HFFc6 (cell line): Measurements from ENCODE around the gene AP3B2. TPM values are rescaled to one million over a fixed set of nuclear protein-coding genes. Genes with fewer than 3 reads are reported as not detected.

Experiments used
- DNase-seq: peaks from one replicate; pipeline ENCODE4 v3.0.0-alpha.2; 2018
- H3K27ac Mint-ChIP-seq: 2 replicates; pipeline ENCODE4 v1.8.0; 2020; ENCODE audit warnings: mild to moderate bottlenecking, mixed read lengths
- H3K27me3 Mint-ChIP-seq: 2 replicates; pipeline ENCODE4 v1.8.0; 2021; ENCODE audit warnings: mild to moderate bottlenecking, moderate library complexity, mixed read lengths; ENCODE audit not compliant: insufficient read depth
- H3K36me3 Mint-ChIP-seq: 2 replicates; pipeline ENCODE4 v1.8.0; 2021; ENCODE audit warnings: low read depth, mixed read lengths
- H3K4me1 Mint-ChIP-seq: 2 replicates; pipeline ENCODE4 v1.8.0; 2020; ENCODE audit warnings: low read depth, mixed read lengths
- H3K4me3 Mint-ChIP-seq: 2 replicates; pipeline ENCODE4 v1.8.0; 2020; ENCODE audit warnings: mild to moderate bottlenecking, moderate library complexity, mixed read lengths
- H3K9me3 Mint-ChIP-seq: 2 replicates; pipeline ENCODE4 v1.8.0; 2020; ENCODE audit warnings: mild to moderate bottlenecking, mixed read lengths
- total RNA-seq, 6 experiments: library from RNA; stranded (reverse); fragmentation: NEBNext Ultra II Directional; extraction: Animal tissue kit (Norgen Biotek cat#: 25700); gene quantifications; 2 replicates in 1 of 6; 3 replicates in 5 of 6; pipeline ENCODE4 v1.2.3, GENCODE V29; 2021
- TF ChIP-seq, protein P1 (sequence below): fragments of 200-600 bp; sonication (generic); IDR thresholded peaks from 2 replicates; pipeline ENCODE4 v1.5.0; 2021; ENCODE audit warnings: antibody characterized with exemption, mild to moderate bottlenecking

AP3B2 gene
- total RNA-seq, 6 experiments from 2014 or later = not detected

DNA sequence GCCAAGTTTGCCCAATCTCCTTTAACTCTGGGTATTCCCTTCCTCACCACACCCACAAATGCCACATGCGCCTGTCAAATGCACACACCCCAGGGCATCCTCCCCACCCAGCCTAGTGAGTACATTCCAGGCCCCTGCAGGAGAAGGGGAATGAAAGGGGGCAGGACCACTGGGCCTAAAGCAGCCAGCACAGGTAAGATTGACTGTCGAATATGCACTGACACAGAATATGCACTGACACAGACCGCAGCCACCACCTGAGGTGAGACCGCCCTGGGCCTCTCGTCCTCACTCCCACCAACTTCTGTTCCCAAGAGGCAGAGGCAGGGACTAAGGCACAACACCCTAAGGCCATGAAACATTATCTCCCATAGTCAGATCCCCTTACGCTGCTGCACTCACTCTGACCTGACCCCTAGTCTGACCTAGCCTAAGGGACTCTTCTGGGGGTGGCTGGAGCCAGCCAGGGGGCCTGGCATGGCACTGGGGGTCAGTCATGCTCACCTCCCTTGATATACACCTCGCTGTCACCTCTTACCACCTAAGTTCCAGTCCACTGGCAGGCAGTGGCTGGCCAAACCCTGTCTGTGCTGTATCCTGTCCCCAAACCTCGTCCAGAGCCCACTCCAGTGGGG, 10.8 kb downstream of the AP3B2 start:
- Mint-ChIP-seq H3K27me3 (peaks cover 5% of the 10 kb centered on the region), H3K27ac (no peak overlapping the region), H3K4me3 (no peak overlapping the region), H3K4me1 (no peaks in the 10 kb centered on the region), H3K9me3 (no peaks in the 10 kb centered on the region), H3K36me3 (no peaks in the 10 kb centered on the region)
- DNase-seq = no peak
- TF ChIP-seq, protein P1, sequence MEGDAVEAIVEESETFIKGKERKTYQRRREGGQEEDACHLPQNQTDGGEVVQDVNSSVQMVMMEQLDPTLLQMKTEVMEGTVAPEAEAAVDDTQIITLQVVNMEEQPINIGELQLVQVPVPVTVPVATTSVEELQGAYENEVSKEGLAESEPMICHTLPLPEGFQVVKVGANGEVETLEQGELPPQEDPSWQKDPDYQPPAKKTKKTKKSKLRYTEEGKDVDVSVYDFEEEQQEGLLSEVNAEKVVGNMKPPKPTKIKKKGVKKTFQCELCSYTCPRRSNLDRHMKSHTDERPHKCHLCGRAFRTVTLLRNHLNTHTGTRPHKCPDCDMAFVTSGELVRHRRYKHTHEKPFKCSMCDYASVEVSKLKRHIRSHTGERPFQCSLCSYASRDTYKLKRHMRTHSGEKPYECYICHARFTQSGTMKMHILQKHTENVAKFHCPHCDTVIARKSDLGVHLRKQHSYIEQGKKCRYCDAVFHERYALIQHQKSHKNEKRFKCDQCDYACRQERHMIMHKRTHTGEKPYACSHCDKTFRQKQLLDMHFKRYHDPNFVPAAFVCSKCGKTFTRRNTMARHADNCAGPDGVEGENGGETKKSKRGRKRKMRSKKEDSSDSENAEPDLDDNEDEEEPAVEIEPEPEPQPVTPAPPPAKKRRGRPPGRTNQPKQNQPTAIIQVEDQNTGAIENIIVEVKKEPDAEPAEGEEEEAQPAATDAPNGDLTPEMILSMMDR = no peak

GRCh38 chr15:82697735-82698407, 11.8 kb downstream of the AP3B2 start:
- no peaks in the 10 kb centered on the region for H3K36me3 Mint-ChIP-seq
- no peak for DNase-seq
- no peaks in the 10 kb centered on the region for H3K9me3 Mint-ChIP-seq
- TF ChIP-seq, protein P1 = no peak
- no peaks in the 10 kb centered on the region for H3K4me1 Mint-ChIP-seq
- peaks cover 5% of the 10 kb centered on the region for H3K27me3 Mint-ChIP-seq
- H3K4me3 Mint-ChIP-seq = no peak overlapping the region
- H3K27ac Mint-ChIP-seq = no peak overlapping the region

DNA sequence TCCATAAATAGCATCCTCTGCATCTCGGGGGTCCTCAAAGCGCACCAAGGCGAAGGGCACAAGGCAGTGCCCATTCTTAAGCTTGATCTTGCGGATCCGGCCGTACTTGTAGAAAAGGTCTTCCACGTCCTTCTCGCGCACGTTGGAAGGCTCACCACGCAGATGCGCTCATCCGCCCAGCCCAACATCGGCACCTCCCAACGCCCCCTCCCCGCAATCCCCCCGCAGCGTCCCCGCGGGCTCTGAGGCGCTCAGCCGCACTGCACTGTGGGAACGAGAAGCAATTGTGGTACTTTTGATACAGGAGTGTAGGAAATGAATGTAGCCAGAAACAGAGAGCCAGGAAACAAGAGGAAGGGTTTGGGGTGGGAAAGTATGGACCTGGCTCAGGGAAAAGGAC, 17.5 kb downstream of the AP3B2 start:
- Mint-ChIP-seq H3K36me3 (no peaks in the 10 kb centered on the region), H3K27me3 (peaks cover 8% of the 10 kb centered on the region), H3K4me3 (no peak overlapping the region), H3K9me3 (no peaks in the 10 kb centered on the region), H3K4me1 (no peaks in the 10 kb centered on the region), H3K27ac (no peak overlapping the region)
- DNase-seq = no peak
- TF ChIP-seq, protein P1 = no peak

- no peak overlapping the region for H3K27ac Mint-ChIP-seq
- no peak for DNase-seq
- TF ChIP-seq, protein P1 = no peak
- H3K27me3 Mint-ChIP-seq = peaks cover 8% of the 10 kb centered on the region
- no peaks in the 10 kb centered on the region; the same call in 1 of the 2 replicates for H3K9me3 Mint-ChIP-seq
- no peaks in the 10 kb centered on the region for H3K4me1 Mint-ChIP-seq
- no peak overlapping the region for H3K4me3 Mint-ChIP-seq
- H3K36me3 Mint-ChIP-seq = no peaks in the 10 kb centered on the region
Measured at GRCh38 chr15:82689147-82689546, 20.5 kb downstream of the AP3B2 start.

- Mint-ChIP-seq H3K27ac (no peak overlapping the region), H3K36me3 (no peaks in the 10 kb centered on the region), H3K4me1 (no peaks in the 10 kb centered on the region), H3K4me3 (no peak overlapping the region), H3K27me3 (peaks cover 8% of the 10 kb centered on the region), H3K9me3 (no peaks in the 10 kb centered on the region; the same call in 1 of the 2 replicates)
- no peak for DNase-seq
- TF ChIP-seq, protein P1 = no peak
Measured at GRCh38 chr15:82688691-82689090, 21.0 kb downstream of the AP3B2 start.
